HG02798 (cell line): ENCODE results near the gene DSE.

Experiments used
- ATAC-seq: cut with Tn5 transposase; IDR thresholded peaks from one replicate; pipeline ENCODE4 v1.9.1; 2021; ENCODE audit warnings: mild to moderate bottlenecking; ENCODE audit not compliant: unreplicated experiment, poor library complexity

Gene DSE

GRCh38 chr6:116465246-116465645 lies 94.5 kb downstream of the DSE start:
- no peak for ATAC-seq

GRCh38 chr6:116467096-116467495 lies 96.3 kb downstream of the DSE start:
- no peak for ATAC-seq

DNA sequence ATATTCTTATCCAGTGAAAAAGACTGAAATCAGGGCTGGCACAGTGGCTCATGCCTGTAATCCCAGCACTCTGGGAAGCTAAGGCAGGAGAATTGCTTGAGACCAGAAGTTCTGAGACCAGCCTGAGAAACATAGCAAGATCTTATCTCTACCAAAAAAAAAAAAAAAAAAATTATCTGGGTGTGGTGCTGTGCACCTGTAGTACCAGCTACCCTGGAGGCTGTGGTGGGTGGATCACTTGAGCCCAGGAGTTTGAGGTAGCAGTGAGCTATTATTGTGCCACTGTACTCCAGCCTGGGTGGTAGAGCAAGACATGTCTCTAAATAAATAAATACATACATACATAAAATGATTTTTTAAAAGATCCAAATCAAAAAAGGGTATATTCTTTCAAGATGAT lies 96.8 kb downstream of the DSE start:
- no peak for ATAC-seq

- no peak for ATAC-seq
Measured at GRCh38 chr6:116468293-116468692, 97.5 kb downstream of the DSE start.

DNA sequence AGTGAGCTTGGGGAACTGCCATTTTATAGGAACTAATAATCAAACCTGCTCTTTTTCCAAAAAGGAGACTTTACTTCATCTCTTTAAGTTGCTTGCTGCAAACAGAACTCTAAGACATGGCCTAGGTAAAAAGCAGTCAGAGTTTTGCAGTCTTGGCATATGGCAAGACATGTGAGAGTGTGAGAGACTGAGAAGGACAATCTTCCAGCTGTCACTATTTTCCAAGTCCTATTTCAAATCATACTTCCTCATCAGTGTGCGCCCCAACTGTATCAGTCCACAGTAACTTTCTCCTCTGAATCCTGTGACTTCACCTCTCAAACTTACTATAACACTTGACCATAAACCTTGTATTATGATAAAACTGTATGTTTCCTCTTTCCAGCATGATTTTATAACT lies 100.8 kb downstream of the DSE start:
- no peak for ATAC-seq

DNA sequence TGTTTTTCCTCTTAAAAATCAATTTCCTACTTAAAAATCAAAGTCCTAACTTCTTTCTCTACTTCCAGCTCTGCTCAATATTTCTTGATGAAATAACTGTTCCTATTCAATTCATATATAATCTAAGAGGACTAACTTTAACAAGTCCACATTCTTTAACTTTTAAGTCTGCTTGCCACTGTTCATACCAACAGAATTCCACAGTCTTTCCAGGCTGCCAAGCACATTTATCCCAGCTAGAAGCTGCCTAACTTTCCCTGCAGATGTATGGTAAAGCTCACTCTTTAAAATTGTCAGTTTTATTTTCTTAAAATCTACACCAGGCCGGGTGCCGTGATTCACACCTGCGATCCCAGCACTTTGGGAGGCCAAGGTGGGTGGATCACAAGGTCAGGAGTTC lies 102.0 kb downstream of the DSE start:
- ATAC-seq: no peak

DNA sequence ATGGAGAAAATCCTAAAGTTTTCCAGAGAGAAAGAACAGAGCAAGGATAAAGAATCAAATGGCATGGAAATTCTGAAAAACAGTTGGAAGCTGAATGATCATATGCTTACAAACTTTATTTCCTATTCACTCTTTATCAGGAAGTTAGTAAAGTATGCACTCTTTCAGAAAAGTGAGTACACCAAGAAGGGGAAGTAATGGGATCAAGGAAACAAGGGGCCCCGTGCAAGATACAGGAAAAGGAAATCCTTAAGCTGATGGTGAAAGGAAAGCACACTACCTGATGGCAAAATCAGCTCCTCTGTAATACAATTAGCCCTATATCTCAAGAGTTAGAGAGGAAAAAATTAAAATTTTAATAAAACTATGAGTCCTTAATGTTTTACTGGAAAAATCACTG lies 104.4 kb downstream of the DSE start:
- no peak for ATAC-seq

DNA sequence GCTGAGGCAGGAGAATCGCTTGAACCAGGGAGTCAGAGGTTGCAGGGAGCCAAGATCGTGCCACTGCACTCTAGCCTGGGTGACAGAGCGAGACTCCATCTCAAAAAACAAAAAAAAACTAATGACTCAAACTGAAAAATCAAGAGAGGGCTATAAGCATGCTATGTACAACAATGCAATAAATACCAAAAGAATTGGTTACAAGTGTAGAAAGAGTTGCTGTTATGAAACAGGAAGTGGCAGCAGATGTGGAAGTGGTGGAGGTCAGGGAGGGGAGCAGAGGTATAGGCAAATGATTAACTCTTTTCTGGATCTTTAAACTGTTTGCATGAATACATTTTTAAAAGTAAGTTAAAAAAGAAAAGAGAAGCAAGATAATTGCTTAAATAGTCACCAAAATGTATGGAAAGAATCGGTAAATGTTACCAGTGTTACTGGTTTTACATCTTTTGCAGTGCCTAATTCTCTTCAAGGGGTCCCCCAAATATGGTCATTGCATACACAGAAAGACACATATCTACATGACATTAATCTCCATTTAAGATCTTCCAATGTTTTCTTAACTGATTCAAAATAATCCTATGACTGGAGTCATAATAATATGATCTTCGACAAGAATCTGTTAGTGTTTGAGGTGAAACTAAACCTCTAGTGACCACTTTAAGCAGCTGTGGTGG lies 105.4 kb downstream of the DSE start:
- ATAC-seq: peak; percentile 100

DNA sequence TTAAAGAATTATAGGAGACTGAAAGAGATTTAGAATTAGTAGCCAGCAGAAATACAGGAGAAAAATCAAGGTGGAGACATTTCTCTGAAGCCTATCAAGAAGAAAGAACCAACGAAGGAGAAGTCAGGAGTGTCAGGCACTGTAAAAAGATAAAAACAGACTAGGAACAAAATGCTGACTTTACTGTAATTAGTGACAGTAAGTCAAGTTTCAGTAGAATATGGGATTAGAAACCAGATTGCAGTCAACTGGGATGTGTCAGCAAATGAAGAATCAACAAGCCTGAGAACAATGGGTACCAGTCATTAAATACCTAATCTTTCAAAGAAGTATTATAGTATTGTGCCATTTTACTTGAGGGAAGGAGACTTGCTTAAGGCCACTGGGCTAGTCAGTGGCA lies 112.0 kb downstream of the DSE start:
- no peak for ATAC-seq

DNA sequence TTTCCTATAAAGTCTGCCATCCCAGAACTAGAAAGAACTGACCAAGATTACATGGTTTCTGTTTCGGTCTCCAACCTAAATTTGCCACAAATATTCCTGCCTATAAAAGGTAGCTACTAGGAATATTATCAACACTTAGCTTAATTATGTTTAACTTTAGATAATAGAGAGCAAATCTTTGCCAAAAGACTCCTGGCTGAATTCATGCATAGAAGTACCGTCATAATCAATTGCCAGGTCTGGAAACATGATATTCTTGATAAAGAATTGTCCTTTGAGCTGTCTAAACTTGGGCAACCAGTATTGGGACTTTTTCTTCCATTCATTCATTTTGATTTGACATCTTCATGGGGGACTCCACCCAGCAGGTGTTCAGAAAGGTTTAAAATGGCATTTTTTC lies 112.9 kb downstream of the DSE start:
- no peak for ATAC-seq

GRCh38 chr6:116485559-116486184 lies 114.9 kb downstream of the DSE start:
- no peak for ATAC-seq

GRCh38 chr6:116491610-116492330 lies 121.0 kb downstream of the DSE start:
- no peak for ATAC-seq

DNA sequence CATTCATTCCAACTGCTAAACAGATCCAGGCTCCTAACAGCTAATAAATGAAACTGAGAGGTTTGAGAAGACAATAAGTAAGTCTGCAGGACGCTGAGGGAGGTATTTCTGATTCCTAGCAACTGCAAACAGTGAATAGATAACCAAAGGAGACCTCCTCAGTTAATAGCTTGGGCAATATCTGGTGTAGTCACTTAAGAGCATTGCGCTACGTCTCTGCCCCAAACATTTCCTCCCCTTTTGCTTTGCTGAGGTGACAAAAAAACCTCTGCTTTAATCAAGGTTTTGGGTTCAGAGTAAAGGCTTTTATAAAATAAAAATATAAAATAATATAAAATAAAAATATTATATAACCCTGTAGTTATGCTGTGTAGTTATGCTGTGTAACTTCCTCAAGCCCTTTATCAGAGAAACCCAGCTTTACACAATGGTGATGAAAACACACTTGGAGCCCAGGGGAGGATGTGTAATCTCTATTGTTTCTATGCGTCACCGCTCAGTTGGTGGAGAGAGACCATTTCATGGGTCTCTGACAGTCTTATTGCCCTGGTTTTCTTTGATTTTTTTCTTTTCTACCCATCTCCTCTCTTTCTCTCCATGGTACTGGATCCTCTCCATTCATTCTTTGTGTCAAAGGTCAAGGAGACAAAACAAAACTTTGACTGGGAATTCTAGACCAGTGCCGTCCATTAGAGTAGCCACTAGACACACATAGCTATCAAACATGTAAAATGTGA lies 121.8 kb downstream of the DSE start:
- ATAC-seq: no peak
